Stimulated activated CD8-positive, alpha-beta memory T cell treated with anti-CD3 and anti-CD28 coated beads, Interleukin-15, amount 100 ng/mL, for 1 hour (primary cell): Measurements from ENCODE around the gene FRAS1.
"Not testable (repeated sequence)": the region's sequence is repeated elsewhere in the genome, so short reads cannot be mapped to it uniquely, and the experiment has no call there.

Source experiments
- DNase-seq: peaks from one replicate; pipeline ENCODE4 v3.0.0-alpha.2; 2020; ENCODE audit warnings: low read depth

The FRAS1 gene

DNA sequence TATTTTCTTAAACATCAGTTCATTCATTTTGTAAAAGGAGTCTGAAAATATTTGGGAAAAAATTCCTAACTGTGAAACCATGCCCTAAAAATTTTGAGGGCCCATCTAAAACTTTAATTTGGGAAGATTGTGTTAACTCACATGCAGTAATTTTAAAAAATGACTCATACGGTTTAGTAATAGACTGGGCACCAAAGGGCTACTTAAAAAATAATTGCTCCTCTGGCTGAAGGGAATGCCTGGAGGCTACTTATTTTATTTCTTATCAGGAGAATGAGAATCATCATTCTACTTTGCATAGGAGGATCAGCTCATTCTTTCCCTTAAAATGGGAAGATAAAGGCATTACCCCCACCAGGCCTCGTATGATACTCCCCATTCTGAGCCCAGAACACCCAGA lies 271.5 kb downstream of the FRAS1 start:
- DNase-seq = not testable (repeated sequence)

- no peak for DNase-seq
Measured at GRCh38 chr4:78331186-78331585, 274.1 kb downstream of the FRAS1 start.

DNA sequence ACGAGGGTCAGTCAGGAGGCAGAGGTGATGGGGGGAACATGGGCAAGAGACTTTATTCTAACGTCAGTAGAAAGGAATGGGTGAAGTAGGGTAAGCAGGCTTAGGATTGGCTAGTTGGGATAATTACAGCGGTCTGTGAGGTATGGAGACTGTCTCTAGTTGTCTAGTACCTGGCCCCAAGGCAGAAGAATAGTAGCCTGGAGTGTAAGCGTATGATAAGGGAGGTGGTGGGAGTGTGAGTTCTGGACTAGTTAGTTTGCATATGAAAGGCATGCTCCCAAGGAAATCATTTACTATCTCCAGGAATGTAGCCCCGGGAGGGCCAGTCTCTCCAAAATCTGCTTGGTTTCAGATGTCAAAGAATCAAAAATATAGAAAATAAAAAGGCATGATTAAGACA lies 274.8 kb downstream of the FRAS1 start:
- DNase-seq = no peak

DNA sequence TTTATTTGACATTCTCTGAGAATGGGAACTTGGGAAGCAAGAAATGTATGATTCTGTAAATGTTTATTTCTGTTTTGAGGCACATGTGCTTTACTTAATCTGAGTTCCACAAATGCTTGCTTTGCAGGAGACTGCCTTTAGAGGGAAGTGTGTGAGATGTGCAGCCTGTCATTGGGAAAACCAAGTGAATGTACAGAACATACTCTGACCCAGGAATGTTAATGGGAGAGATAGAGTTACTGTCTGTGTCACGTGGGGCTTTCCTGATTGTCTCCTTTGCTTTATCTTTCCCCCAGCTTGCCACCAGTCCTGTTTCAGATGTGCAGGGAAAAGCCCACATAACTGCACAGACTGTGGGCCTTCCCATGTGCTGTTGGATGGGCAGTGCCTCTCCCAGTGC lies 275.9 kb downstream of the FRAS1 start:
- no peak for DNase-seq

- DNase-seq = no peak
Measured at GRCh38 chr4:78336093-78336943, 279.2 kb downstream of the FRAS1 start.

- no peak for DNase-seq
Measured at GRCh38 chr4:78337244-78338020, 280.3 kb downstream of the FRAS1 start.

DNA sequence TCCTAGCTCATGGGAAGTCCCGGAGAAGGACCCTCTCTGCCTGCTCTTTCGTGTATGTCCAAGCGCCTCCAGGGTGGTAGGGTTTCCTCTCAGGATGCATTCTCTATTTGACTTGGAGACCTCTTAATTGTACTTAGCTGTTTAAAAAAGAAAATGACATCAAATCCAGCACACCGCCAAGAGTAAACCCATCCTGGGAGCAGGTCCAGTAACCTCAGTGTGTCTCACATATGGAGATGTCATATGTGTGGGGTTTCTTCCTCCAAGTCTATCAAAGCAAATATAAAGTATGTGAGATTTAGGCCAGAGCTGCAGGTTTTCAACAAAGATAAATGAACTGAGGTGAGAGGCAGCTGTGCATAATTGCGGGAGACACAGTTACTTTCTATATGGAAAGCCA lies 285.0 kb downstream of the FRAS1 start:
- no peak for DNase-seq

DNA sequence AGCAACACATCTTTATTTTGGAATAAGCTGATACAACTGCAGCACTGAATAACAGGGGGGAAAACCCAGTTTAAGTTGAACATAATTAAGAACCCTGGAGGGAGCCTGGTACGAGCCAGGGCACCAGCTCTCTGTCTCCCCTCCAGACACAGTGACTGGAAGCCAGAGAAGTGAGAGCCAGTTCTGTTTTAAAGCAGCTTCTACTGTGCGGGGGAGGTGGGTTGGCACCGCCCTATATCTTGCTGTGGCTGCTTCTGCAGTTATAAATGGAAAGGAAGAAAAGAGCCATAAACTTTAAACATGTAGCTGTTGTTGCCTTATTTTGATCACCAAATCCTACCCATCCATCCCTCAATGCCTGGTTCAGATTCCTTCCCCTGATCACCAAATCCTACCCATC lies 286.6 kb downstream of the FRAS1 start:
- no peak for DNase-seq

- DNase-seq = no peak
Measured at GRCh38 chr4:78345237-78345636, 288.1 kb downstream of the FRAS1 start.

- DNase-seq = no peak
Measured at GRCh38 chr4:78346222-78346621, 289.1 kb downstream of the FRAS1 start.

DNA sequence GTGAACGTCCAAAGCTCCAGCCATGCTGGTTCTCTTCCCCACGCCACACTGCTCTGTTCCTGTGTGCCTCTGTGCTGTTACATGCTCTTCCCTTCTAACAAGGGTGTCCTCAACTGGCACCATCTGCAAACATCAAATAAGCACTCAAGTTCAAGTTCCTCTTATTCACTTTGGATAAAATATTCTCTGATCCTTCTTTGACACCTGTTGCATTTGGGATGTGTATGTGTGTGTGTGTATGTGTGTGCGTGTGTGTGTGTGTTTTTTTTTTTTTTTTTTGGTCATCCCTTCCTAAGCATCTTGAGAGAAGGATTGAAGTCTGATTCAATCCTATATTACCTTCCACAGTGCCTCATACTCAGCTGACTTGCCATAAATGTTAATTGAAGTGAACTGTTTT lies 290.4 kb downstream of the FRAS1 start:
- DNase-seq = no peak

- no peak for DNase-seq
Measured at GRCh38 chr4:78353921-78354320, 296.8 kb downstream of the FRAS1 start.

DNA sequence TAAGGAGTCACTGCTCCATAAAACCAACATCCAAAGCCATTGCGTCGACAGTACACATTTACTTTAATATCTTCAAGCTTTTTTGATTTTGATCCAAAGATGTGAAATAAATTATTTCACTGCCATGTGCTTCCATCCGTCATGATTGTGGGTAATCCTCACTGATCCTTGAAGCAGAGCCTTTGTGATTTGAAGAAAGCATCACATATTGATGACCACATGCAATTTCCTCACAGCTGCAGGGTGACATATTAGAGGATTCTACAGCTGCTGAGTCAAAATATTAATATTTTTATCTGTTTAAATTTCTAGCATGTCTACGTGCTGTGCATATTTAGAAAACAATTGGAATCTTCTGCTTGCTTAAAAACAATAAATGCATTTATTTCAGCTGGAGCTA lies 297.7 kb downstream of the FRAS1 start:
- DNase-seq = no peak

GRCh38 chr4:78355306-78355705 lies 298.2 kb downstream of the FRAS1 start:
- no peak for DNase-seq

DNA sequence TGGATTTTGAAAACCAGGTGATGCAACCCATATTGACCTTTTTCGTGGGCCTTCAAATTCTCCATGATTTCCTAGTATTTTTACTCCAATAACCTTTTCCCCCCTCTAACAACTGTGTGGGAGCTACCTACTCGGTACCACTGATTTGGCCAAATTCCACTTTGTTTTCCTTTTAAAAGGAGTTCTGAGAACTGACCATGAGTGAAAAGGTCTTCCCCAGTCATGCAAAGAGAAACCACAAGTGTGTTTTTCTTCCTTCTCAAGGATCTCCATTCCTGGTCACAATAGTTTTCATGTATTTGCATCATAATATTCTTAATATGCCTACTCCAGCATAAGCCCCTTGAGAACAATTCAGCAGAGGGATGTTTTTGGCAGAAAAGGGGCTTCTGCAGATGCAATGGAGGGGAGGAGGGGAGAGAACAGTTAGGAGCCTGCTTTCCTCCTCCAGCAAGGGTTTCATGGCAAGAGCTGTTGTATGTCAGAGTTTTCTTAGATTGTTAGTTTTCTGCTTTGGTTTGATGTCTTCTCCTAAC lies 299.2 kb downstream of the FRAS1 start:
- no peak for DNase-seq

GRCh38 chr4:78357122-78357521 lies 300.0 kb downstream of the FRAS1 start:
- no peak for DNase-seq

GRCh38 chr4:78360466-78360865 lies 303.3 kb downstream of the FRAS1 start:
- DNase-seq = no peak

GRCh38 chr4:78361621-78362120 lies 304.5 kb downstream of the FRAS1 start:
- no peak for DNase-seq

DNA sequence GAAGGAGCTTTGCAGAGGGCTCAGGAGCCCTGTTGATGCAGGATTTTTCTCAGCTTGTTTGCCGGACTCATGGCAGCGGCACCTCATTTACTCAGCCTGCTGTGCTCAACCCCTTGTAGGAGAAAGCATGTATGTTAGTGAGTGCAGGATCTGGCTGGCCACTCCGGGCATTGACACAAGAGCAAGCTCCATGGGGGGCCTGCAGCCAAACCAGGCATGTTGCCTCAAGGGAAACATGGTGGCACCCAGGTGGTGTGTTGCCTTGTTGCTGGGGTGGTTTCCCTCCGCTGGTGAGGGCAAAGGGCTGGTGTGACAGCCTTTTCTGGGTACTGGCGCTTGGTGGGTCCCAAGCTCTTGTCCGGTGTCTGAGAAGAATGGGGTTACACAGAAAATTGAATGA lies 305.2 kb downstream of the FRAS1 start:
- DNase-seq = no peak

DNA sequence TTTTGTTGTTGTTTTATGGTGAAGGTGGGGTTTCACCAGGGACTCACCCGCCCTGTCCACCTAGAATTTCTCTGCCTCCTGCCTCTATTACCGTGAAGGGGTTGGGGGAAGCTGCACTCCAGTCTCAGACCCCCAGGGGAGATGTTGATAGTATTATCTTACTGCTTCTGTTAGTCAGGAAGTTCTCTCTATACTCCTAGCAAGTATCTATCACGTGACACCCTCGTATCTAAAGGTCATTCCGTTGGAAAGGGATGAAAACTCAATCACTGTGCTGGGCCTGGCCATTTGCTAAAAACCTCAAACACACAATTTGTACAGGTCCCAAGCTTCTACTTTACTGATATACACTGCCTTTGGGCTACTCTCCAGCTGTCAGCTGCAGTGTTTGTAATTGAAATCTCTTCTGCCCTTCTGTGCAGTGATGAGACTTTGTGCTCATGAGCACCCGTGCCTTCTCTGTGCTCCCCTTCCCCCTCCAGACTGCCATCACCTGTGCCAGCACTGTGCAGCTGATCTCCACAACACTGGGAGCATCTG lies 306.0 kb downstream of the FRAS1 start:
- DNase-seq = no peak

DNA sequence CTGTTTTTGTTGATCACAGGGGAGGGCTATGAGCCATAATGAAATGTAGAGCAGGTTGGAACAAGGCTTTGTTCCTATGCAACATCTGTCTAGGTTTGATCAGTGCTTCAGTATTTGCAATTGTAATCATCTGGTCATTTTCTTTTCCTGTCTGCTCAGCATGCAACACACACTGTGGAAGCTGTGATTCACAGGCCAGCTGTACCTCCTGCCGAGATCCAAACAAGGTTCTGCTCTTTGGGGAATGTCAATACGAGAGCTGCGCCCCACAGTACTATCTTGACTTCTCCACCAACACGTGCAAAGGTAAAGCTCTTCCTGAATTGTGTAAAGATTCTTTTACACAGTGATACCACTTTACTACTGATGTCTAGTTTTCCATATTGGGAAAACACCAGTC lies 312.6 kb downstream of the FRAS1 start:
- no peak for DNase-seq

DNA sequence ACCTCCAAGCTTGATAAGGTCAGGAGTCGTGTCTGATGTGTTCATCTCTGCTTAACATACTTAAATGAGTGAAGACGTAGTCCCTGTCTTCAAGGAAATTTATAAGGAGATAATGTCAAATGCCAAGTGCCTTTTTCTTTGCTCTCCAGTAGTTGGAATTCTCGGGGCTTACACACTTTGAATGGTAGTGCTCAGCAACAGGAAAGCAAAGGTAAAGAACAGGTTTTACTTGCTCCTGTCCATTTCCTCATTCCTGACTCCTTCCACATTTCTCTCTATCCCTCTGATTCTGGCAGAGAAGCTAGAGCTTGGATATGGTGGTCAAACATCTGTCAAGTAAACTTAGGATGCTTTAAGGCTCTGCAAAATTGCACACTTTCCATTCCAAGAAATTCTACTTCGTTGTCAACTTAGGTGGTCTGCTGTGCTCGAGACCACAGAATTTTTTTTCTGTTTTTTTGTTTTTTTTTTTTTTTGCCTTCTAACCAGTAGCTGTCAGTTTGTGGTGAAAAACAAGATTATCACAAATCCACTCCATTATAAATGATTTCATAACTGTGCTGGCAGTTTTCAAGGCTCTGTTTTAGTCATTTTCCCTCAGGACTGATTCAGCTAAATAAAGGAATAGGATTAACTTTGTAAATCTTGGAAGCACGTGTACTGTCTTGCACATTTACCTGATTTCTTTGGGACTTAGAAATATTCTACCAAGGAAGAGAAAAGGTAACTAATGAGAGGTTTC lies 313.7 kb downstream of the FRAS1 start:
- DNase-seq = no peak
